Mucosa of rectum (tissue), 2 donors: Measurements from ENCODE around the gene TFEB.

Experiments used
- H3K27ac ChIP-seq, 2 donors: one replicate each; pipeline ENCODE4 v1.7.0; 2013; ENCODE audit warnings: inconsistent platforms in 2 of 2, low read depth in 2 of 2, low read length in 2 of 2
- H3K27me3 ChIP-seq, 2 donors: one replicate each; pipeline ENCODE4 v1.7.0; 2013; ENCODE audit warnings: low read length in 2 of 2; ENCODE audit not compliant: control insufficient read depth in 2 of 2, insufficient read depth in 2 of 2
- H3K36me3 ChIP-seq, 2 donors: one replicate each; pipeline ENCODE4 v1.7.0; 2013; ENCODE audit warnings: low read length in 2 of 2; ENCODE audit not compliant: control insufficient read depth in 2 of 2, insufficient read depth in 2 of 2
- H3K4me1 ChIP-seq, 2 donors: one replicate each; pipeline ENCODE4 v1.7.0; 2013; ENCODE audit warnings: low read length in 2 of 2, mild to moderate bottlenecking in 1 of 2; ENCODE audit not compliant: control insufficient read depth in 2 of 2, insufficient read depth in 2 of 2
- H3K4me3 ChIP-seq, 2 donors: one replicate each; pipeline ENCODE4 v1.7.0; 2013; ENCODE audit warnings: low read length in 2 of 2
- H3K9ac ChIP-seq, 2 donors: one replicate each; pipeline ENCODE4 v1.7.0; 2013; ENCODE audit warnings: low read length in 2 of 2, low read depth in 1 of 2, mild to moderate bottlenecking in 1 of 2
- H3K9me3 ChIP-seq, 2 donors: one replicate each; pipeline ENCODE4 v1.7.0; 2013; ENCODE audit warnings: low read length in 2 of 2; ENCODE audit not compliant: control insufficient read depth in 2 of 2
- donor health status: healthy.
- donor health status: Normal muscosa, but diverticular disease.

The TFEB gene

DNA sequence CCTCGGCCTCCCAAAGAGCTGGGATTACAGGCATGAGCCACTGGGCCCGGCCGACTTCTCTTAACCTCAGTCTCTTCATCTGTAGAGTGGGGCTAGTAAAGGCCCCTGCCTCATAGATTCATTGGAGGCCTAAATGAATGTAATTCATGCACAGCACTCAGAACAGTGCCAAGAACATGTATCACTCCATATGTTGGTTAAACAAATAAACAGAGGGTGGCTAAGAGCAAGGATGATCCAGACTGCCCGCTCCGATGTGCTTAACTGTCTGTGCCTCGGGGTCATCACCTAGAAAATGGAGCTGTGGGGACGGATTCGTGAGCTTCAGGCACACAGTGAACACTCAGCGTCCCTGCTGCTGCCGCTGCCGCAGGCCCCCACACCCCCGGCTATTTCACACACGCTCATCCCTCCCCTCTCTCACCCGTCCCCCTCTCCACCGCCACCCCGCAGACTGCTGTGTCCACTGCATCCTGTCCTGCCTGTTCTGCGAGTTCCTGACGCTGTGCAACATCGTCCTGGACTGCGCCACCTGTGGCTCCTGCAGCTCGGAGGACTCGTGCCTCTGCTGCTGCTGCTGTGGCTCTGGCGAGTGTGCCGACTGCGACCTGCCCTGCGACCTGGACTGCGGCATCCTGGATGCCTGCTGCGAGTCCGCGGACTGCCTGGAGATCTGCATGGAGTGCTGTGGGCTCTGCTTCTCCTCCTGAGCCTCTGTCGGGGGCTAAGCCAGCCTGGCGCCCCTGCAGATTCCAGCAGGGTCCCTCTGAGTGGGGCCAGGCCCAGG is 82.3 kb downstream of the TFEB start:
- Histone ChIP-seq H3K9ac (no peak overlapping the region), H3K27ac (no peak overlapping the region), H3K4me1 (no peaks in the 10 kb centered on the region), H3K27me3 (peaks cover 3 to 13% of the 10 kb centered on the region in 2 donors), H3K9me3 (no peaks in the 10 kb centered on the region), H3K36me3 (no peaks in the 10 kb centered on the region), H3K4me3 (no peak overlapping the region)

DNA sequence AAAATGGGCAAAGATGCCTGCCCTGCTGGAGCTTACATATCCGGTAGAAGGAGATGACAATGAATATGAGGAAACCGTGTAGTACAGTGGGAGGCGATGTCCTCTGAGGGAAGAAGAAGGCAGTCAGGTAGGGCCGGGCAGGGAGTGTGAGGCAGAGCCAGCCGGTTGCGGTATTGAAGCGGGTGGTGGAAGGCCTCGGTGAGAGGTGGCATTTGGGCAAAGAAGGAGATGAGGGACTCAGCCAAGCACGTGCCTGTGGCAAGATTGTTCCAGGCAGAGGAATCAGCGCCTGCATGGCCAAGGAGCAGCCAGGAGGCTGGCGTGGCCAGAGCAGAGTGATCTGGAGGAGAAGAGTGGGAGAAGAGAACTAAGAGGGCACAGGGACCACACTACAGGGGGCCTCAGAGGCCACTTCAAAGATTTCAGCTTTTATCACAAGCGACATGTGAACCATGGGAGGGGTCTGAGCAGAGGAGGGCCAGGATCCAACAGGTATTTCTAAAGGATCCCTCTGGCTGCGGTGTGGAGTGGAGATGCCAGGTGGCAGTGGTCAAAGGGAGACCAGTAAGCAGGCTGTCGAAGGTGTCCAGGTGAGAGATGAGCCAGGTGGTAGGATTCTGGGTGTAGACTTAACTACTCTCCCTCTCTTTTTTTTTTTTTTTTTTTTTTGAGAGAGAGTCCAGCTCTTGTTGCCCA is 83.3 kb downstream of the TFEB start:
- Histone ChIP-seq H3K9me3 (no peaks in the 10 kb centered on the region), H3K9ac (no peak overlapping the region), H3K27me3 (peaks cover 3 to 13% of the 10 kb centered on the region in 2 donors), H3K4me1 (no peaks in the 10 kb centered on the region), H3K27ac (no peak overlapping the region), H3K36me3 (no peaks in the 10 kb centered on the region), H3K4me3 (no peak overlapping the region)

DNA sequence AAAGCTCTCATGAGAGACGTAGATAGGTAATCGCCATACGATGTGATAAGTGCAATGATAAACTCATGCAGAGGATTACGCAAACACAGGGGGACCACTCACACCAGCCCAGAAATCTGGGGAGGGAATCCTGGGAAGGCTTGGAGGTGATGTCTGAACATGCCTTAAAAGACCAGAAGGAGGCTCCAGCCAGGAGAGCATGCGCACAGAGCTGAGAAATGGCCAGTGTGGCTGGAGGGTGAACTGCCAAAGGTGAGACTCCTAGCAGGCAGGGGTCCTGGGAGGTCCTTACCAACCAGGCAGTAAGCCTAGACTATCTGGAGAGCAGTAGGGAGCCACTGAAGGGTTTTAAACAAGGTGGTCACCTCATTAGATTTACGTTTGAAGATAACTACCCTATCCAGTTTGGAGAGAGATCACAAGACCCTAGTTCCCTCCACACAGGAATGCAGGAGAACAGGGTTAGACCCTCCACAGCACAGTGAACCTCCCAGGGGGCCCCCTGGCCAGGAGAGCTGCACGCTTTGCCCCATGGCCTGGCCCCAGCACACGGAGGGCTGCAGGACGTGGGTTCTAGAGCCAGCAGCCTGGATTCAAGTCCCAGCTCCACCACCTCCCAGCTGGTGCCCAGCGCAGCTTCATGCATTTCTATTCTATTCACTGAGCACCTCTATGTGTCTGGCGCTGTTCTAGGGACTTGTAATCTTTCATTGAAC is 84.0 kb downstream of the TFEB start:
- Histone ChIP-seq H3K27ac (no peak overlapping the region), H3K9ac (no peak overlapping the region), H3K36me3 (no peaks in the 10 kb centered on the region), H3K4me3 (no peak overlapping the region), H3K4me1 (no peaks in the 10 kb centered on the region), H3K27me3 (peaks cover 3 to 18% of the 10 kb centered on the region in 2 donors), H3K9me3 (no peaks in the 10 kb centered on the region)

DNA sequence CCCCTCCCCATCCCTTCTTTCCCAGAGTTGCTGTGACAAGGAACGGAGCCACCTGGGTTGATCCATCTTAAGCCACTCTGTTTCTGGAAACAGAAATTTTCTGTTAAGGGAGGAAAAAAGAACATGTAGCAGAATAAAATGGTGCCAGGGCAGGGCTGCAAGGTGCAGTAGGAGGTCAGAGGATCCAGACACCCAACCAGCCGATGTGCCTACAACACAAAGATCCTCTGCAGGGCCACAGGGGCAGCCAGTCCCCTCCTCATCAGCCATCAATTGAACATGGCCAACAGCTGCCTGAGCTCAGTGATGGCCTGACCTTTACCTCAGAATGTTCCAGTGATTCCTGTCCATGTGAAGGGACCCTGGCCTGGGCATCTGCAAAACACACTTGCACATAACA is 85.3 kb downstream of the TFEB start:
- no peak overlapping the region for H3K4me3 ChIP-seq
- H3K27me3 ChIP-seq, result peaks cover 7 to 14% of the 10 kb centered on the region in 2 donors
- H3K36me3 ChIP-seq, result no peaks in the 10 kb centered on the region

DNA sequence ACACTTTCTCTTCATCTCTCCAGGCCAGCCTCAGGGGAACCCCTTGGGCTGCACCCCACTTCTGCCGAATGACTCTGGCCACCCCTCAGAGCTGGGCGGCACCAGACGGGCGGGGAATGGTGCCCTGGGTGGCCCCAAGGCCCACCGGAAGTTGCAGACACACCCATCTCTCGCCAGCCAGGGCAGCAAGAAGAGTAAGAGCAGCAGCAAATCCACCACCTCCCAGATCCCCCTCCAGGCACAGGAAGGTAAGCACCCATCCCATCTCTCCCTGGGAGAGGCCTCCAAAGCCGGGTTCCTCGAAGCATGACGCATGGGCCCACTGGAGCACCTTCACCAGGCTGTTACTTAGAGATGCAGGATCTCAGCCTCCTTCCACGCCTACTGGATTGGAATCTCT is 85.8 kb downstream of the TFEB start:
- Histone ChIP-seq H3K4me1 (no peaks in the 10 kb centered on the region), H3K4me3 (no peak overlapping the region), H3K9me3 (no peaks in the 10 kb centered on the region), H3K27me3 (peaks cover 4 to 14% of the 10 kb centered on the region in 2 donors), H3K27ac (no peak overlapping the region), H3K36me3 (no peaks in the 10 kb centered on the region), H3K9ac (no peak overlapping the region)

More for the DNA sequence above, 85.3 kb downstream of the TFEB start:
- H3K27ac ChIP-seq, result no peak overlapping the region
- H3K9me3 ChIP-seq, result no peaks in the 10 kb centered on the region
- H3K9ac ChIP-seq, result no peak overlapping the region
- H3K4me1 ChIP-seq, result no peaks in the 10 kb centered on the region

DNA sequence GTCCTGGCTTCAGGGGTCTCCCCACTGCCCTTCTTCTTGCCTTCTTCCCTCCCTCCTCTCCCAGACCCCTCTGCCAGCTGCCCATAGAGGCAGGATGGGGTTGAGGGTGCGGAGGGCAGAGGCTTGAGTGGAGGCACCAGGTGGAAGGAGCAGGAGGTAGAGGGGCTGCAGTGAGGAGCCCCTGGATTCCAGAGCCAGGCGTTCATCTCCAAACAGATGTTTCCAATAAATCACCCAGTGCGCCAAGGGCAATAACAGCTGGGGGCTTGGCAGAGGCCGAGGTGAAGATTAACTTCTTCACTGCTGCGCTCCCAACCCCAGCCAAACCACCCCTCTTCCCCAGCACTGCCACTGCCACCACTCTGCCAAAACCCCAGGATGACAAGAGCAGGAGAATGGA is 86.5 kb downstream of the TFEB start:
- Histone ChIP-seq H3K9ac (no peak overlapping the region), H3K4me3 (no peak overlapping the region), H3K27me3 (peaks cover 4 to 14% of the 10 kb centered on the region in 2 donors), H3K36me3 (no peaks in the 10 kb centered on the region), H3K27ac (no peak overlapping the region), H3K4me1 (no peaks in the 10 kb centered on the region), H3K9me3 (no peaks in the 10 kb centered on the region)

DNA sequence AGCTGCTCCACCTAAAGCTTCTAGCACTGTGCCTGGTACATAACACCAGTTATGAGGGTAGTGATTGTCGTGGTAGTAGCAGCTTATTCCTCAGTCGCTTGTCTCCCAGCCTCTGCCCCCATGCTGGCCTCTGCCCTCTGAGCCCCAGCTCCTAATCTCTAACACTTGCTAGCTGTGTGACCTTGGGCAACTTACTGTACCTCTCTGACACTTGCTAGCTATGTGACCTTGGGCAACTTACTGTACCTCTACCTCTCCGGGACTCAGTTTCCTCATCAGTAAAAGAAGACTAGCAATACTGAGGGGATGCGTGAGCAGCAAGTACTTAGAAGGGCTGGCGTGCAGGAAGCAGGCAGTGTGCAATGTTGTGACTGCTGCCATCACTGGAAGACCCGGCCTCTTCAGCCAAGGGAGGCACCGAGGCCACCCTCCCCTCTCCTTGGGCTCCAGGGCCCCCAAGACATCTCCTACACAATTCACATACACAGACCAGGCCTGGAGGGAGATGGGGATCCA is 87.3 kb downstream of the TFEB start:
- Histone ChIP-seq H3K4me3 (no peak overlapping the region), H3K27ac (no peak overlapping the region), H3K27me3 (peaks cover 4 to 14% of the 10 kb centered on the region in 2 donors), H3K9me3 (no peaks in the 10 kb centered on the region), H3K9ac (no peak overlapping the region), H3K36me3 (no peaks in the 10 kb centered on the region), H3K4me1 (no peaks in the 10 kb centered on the region)

DNA sequence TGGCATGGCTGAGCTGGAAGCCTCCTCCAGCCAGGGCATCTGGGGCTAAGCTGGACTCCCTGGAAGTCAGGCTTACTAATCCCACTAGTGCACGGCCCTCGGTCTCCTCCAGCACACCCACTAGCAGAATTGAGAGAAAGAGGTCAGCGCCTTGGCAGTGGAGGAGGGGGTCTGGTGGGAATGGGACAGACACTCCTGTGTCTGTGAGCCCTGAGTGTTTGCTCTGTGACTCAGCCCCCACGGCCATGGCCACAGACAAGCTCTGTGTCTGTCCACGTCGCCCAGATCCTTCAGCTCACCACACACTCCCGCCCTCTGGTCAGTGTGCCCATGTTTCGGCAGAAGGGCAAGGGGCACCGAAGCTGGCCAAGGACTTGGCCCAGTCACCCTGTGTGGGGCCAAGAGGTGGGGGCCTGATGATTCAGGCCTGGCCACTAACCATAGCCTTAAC is 88.3 kb downstream of the TFEB start:
- Histone ChIP-seq H3K27ac (no peak overlapping the region), H3K9me3 (no peaks in the 10 kb centered on the region), H3K36me3 (no peaks in the 10 kb centered on the region)

DNA sequence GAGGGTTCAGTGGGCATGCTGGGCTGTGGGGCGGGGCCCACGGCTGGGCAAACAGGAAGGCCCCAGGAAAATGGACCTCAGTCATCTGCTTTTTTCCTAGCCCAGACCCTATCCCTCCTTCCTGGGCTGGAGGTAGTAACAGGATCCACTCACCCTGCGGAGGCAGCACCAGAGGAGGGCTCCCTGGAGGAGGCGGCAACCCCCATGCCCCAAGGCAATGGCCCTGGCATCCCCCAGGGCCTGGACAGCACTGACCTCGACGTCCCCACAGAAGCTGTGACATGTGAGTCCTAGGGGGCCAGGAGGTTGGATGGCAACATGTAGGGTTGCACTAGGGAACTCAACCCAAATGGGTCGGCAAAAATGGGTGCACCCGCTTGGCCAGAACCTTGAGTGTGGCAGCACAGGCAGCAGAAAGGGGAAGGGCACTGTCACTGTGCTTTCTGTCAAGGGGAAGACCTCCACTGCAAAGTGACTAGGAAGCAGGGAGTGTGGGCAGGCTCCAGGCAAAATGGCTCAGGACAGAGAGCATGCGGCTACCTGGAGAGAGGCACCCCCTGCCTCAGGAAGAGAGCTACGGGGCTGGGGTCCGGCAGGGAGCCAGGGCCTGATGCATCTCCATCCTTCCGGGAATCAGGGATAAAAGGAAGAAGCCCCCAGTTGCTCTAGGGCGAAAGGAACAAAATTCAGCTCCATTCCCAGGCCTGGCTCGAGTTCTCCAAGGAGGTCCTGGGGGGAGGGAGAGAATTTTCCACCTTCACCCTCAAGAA is 89.2 kb downstream of the TFEB start:
- H3K9ac ChIP-seq, result no peak overlapping the region
- H3K4me1 ChIP-seq, result no peaks in the 10 kb centered on the region
- H3K9me3 ChIP-seq, result no peaks in the 10 kb centered on the region
- no peak overlapping the region for H3K4me3 ChIP-seq
- no peak overlapping the region for H3K27ac ChIP-seq
- peaks cover 4 to 7% of the 10 kb centered on the region in 2 donors for H3K27me3 ChIP-seq
- H3K36me3 ChIP-seq, result no peaks in the 10 kb centered on the region

More for the DNA sequence above, 88.3 kb downstream of the TFEB start:
- peaks cover 4 to 12% of the 10 kb centered on the region in 2 donors for H3K27me3 ChIP-seq
- H3K4me1 ChIP-seq, result no peaks in the 10 kb centered on the region
- no peak overlapping the region for H3K9ac ChIP-seq
- no peak overlapping the region for H3K4me3 ChIP-seq
